Stimulated activated CD8-positive, alpha-beta memory T cell treated with anti-CD3 and anti-CD28 coated beads, Interleukin-4, amount 100 ng/mL, for 48 hours (primary cell): ENCODE data around the gene MGMT.

Source experiments
- DNase-seq: peaks from one replicate; pipeline ENCODE4 v3.0.0-alpha.2; 2020

The MGMT gene

GRCh38 chr10:129629911-129630310 lies 162.9 kb downstream of the MGMT start:
- no peak for DNase-seq

GRCh38 chr10:129631006-129631405 lies 164.0 kb downstream of the MGMT start:
- DNase-seq, result no peak

GRCh38 chr10:129631870-129632623 lies 165.0 kb downstream of the MGMT start:
- no peak for DNase-seq

- no peak for DNase-seq
Observed at GRCh38 chr10:129637010-129637409, 170.0 kb downstream of the MGMT start.

- no peak for DNase-seq
Observed at GRCh38 chr10:129637846-129638245, 170.8 kb downstream of the MGMT start.

- no peak for DNase-seq
Observed at GRCh38 chr10:129641351-129641750, 174.3 kb downstream of the MGMT start.

GRCh38 chr10:129641982-129642381 lies 174.9 kb downstream of the MGMT start:
- no peak for DNase-seq

GRCh38 chr10:129642427-129642826 lies 175.4 kb downstream of the MGMT start:
- DNase-seq, result no peak

- no peak for DNase-seq
Observed at GRCh38 chr10:129643266-129643665, 176.2 kb downstream of the MGMT start.

GRCh38 chr10:129645487-129645886 lies 178.4 kb downstream of the MGMT start:
- DNase-seq, result no peak

- no peak for DNase-seq
Observed at GRCh38 chr10:129646973-129647372, 179.9 kb downstream of the MGMT start.

- no peak for DNase-seq
Observed at GRCh38 chr10:129647590-129647989, 180.5 kb downstream of the MGMT start.

- DNase-seq, result no peak
Observed at GRCh38 chr10:129648856-129649255, 181.8 kb downstream of the MGMT start.

GRCh38 chr10:129652021-129652420 lies 185.0 kb downstream of the MGMT start:
- DNase-seq, result no peak

- DNase-seq, result no peak
Observed at GRCh38 chr10:129652521-129653201, 185.6 kb downstream of the MGMT start.

GRCh38 chr10:129653428-129653827 lies 186.4 kb downstream of the MGMT start:
- no peak for DNase-seq

GRCh38 chr10:129653861-129654260 lies 186.8 kb downstream of the MGMT start:
- no peak for DNase-seq

GRCh38 chr10:129654461-129654860 lies 187.4 kb downstream of the MGMT start:
- no peak for DNase-seq

GRCh38 chr10:129655007-129655678 lies 188.1 kb downstream of the MGMT start:
- no peak for DNase-seq

- DNase-seq, result no peak
Observed at GRCh38 chr10:129655679-129656031, 188.6 kb downstream of the MGMT start.

GRCh38 chr10:129656642-129657041 lies 189.6 kb downstream of the MGMT start:
- DNase-seq, result no peak

GRCh38 chr10:129657297-129658017 lies 190.4 kb downstream of the MGMT start:
- DNase-seq, result no peak

- DNase-seq, result no peak
Observed at GRCh38 chr10:129658376-129659072, 191.5 kb downstream of the MGMT start.
